GM19023 (cell line): ENCODE results near the gene PRIMPOL.
"Not testable (repeated sequence)": the region's sequence is repeated elsewhere in the genome, so short reads cannot be mapped to it uniquely, and the experiment has no call there.

Experiments used
- ATAC-seq: cut with Tn5 transposase; IDR thresholded peaks from one replicate; pipeline ENCODE4 v1.9.1; 2021; ENCODE audit warnings: mild to moderate bottlenecking, moderate library complexity; ENCODE audit not compliant: unreplicated experiment

The PRIMPOL gene, protein sequence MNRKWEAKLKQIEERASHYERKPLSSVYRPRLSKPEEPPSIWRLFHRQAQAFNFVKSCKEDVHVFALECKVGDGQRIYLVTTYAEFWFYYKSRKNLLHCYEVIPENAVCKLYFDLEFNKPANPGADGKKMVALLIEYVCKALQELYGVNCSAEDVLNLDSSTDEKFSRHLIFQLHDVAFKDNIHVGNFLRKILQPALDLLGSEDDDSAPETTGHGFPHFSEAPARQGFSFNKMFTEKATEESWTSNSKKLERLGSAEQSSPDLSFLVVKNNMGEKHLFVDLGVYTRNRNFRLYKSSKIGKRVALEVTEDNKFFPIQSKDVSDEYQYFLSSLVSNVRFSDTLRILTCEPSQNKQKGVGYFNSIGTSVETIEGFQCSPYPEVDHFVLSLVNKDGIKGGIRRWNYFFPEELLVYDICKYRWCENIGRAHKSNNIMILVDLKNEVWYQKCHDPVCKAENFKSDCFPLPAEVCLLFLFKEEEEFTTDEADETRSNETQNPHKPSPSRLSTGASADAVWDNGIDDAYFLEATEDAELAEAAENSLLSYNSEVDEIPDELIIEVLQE

DNA sequence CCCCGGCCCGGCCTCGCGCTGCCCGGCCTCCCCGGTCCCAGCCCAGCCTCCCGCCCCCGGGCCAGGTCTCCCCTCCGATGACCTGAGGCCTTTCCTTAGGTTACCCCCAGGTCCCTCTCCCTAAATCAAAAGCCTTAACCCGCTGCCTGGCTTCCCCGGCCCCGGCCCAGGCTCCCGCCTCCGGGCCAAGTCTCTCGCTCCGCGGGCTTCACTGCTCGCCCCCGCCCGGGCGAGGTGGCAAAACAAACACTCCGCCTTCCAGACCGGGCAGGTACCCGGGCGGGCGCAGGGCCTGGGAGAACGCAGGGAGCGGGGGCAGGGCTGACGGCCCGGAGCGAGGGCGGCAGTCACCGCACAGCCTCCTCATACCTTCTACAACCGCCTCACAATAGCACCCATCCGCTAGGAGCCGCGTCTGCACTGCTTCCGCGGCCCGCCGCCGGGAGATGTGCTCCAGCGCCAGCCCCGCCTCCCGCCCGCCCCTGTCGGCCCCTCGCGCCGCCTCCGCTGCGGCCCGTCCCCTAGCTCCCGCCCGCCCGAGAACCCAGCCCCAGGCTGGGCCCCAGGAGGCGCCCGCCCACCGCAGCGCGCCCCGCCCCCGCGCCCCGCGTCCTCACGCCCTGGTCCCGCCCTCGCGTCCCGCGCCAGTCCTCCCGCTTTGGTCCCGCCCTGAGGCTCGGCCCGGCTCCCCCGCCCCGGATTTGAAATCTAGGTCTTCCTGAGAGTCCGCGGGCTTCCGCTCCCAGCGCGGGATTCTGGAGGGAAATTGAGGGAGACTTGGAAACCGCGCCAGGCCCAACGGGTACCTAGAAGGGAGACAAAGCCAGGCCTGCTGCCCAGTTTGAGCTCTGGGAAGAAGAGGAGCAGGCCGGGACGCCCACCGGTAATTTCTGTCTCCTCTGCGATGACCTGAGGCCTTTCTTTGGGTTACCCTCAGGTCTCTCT lies at the start of gene PRIMPOL, which contains the start of gene CASP3:
Gene PRIMPOL (plus strand): TSS at position 713 of the 945 bp plus-strand sequence. CDS start 7,403 bp downstream, outside the sequence.
Gene CASP3 (minus strand): TSS at position 422 of the 945 bp plus-strand sequence. CDS start 10,994 bp downstream, outside the sequence.
- peak; percentile 89 for ATAC-seq

DNA sequence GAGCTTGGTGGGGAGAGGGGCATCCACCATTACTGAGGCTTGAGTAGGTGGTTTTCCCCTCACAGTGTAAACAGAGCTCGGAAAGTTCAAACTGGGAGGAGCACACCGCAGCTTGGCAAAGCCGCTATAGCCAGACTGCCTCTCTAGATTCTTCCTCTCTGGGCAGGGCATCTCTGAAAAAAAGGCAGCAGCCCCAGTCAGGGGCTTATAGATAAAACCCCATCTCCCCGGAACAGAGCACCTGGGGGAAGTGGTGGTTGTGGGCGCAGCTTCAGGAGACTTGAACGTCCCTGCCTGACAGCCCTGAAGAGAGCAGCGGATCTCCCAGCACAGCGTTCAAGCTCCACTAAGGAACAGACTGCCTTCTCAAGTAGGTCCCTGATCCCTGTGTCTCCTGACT lies 48.6 kb upstream of the PRIMPOL start:
- ATAC-seq, result not testable (repeated sequence)

DNA sequence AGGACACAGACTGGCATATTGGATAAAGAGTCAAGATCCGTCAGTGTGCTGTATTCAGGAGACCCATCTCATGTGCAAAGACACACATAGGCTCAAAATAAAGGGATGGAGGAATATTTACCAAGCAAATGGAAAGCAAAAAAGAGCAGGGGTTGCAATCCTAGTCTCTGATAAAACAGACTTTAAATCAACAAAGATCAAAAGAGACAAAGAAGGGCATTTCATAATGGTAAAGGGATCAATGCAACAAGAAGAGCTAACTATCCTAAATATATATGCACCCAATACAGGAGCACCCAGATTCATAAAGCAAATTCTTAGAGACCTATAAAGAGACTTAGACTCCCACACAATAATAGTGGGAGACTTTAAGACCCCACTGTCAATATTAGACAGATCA lies 46.7 kb upstream of the PRIMPOL start:
- not testable (repeated sequence) for ATAC-seq

DNA sequence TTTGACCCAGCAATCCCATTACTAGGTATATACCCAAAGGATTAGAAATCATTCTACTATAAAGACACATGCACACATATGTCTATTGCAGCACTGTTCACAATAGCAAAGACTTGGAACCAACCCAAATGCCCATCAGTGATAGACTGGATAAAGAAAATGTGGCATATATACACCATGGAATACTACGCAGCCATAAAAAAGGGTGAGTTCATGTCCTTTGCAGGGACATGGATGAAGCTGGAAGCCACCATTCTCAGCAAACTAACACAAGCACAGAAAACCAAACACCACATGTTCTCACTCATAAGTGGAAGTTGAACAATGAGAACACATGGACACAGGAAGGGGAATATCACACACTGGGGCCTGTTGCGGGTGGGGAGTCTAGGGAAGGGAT lies 42.1 kb upstream of the PRIMPOL start:
- ATAC-seq, result not testable (repeated sequence)

DNA sequence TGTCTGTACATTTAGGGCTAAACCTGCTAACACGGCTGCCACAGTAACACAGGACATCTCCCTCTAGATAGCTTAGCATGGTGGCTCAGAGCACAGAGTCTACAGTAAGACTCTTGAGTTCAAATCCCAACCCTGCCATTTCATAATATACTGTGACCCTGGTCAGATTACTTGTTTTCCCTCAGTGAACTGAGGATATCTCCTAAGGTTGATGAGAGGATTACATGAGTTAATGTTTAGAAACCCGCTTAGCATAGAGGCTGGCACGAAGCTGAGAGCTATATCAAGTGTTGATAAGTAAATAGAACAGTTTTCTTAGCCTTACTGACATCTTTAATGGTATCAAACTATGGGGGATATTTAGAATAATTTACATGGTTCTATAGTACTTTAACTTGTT lies 37.5 kb upstream of the PRIMPOL start:
- ATAC-seq, result no peak

DNA sequence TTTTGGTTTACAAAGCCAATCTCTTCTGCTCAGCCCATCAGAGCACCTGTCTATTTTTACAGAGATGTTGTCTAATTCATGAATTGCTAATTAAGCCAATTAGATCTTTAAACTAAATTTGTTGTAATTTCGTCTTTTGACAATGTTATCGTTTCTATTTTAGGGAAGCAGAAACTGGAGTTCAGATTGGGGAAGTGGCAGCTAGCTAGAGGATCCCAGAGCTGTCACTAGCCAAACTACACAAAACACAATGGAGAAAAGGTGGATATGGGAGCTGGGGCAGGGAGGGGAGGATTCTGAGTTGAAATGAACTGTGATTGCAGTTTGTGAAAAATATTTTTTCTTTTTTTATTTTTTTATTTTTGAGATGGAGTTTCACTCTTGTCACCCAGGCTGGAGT lies 36.1 kb upstream of the PRIMPOL start:
- ATAC-seq, result no peak

DNA sequence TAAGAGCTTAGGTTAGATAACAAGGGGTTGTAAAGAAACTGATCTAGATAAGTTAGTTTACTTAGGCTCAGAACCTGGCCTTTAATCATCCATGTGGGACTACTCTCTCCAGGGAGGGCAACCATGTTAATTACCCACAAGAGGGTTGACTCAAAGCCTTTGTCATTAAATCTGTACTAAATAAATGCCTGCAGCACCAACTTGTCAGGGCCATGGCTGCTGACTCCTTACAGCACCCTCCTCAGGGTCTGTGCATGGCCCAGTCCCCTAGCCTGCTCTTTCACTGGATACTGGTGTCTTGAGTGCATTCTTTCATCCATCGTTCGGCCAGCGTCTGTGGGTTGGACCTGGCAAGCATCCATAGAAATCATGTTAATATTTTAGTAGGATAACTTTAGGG lies 35.0 kb upstream of the PRIMPOL start:
- no peak for ATAC-seq

DNA sequence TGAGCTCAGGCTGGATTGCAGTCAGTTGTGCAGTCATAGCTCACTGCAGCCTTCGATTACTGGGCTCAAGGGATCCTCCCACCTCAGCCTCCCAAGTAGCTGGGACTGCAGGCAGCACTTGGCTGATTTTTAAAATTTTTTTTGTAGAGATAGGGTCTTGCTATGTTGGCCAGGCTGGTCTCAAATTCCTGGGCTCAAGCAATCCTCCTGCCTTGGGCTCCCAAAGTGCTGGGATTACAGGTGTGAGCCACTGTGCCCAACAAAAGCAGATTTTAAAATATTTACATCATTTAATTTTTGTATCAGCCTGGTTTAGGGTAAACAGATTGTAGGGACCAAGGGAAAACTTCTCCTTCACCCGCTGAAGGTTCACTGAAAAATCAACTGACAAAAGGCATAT lies 33.4 kb upstream of the PRIMPOL start:
- not testable (repeated sequence) for ATAC-seq

DNA sequence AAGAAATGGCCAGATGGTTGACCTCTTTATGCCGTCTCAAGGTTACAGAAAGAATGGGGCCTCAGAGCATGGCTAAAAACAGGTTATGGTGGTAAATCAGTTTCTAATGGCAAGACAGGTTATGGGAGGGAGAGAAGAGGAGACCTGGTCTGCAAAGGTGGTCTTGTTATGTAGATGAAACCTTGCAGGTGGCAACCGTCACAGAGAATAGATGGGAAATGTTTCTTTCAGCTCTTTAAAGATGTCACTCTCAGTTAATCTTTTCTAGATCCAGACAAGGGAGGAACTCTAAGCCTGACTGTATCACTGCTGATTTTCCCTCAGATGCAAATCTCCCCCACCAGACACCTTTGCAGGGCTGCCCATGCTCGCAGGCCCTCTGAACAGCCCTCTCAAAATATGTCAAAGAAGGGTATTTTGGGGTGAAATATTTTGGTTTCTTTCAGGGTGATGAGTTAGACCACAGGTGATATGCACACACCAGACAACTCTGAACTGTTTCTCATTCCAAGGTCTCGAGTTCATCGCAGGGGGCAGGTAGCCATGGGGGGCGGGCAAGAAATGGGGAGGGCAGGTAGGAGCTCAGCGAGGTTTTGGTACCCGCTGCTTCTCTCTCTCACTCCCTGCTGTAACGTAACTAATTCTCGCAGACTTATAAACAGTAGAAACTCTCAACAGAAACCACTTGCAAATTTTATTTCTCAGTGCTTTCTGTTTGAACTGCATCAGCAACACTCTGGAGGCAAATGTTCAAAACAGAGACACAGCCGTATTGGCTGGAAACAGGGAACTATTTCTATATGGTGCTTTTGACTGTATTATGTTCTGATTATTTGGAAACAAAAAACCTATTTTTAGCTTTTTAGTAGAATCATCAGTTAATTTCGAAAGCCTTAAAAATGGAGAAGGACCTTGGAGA lies 32.6 kb upstream of the PRIMPOL start:
- ATAC-seq, result peak; percentile 91

DNA sequence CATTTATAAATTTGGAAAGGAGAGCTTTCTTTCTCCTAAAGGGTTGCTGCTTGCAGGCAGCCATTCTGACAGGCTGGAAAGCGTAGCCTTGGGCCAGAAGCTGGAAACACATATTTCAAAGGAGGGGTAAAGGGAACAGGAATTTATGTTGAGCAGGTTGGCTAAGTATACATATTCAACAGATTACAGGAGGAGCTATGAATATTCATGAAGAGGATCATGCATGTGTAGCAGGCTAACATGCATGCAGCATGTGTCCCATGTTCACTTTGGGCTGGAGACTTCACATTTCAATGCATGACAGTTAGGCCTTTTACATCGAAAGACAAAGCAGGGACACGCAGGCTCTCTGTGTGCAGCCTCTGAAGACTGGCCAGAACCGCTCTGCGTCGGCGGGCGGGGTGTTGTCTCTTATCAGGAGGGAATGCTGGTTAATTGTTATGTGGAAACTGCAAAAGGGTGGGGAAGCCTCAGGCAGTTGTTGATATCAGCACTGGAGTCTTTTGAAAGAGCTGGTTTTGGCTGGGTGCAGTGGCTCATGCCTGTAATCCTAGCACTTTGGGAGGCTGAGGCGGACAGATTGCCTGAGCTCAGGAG lies 31.8 kb upstream of the PRIMPOL start:
- no peak for ATAC-seq

DNA sequence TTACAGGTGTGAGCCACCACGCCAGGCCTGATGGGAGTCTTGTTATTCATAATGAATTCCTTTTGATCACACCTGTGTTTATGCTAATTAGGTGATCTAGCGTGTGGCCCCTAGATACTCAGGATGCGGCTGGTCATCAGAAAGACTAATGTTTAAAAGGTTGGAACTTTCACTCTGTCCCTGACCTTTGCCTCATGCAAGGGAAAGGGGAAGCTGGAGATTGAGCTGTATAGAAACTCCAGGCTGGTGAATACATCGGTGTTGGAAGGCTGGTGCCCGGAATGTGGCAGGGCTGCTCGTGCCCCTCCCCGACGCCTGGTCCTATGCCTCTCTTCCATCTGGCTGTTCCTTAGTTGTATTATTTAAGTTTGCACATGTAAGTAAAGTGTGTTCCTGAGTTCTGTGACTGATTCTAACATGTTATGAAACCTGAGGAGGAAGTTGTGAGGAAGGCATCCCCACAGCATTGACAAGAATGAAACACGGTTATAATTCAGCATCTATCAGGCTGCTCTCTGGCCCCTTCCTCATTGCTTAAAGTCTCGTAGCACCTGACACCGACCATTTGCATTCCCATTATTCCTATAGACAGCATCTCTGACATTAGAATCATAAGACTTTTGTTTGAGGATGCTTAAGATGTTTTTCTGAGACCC lies 29.2 kb upstream of the PRIMPOL start:
- no peak for ATAC-seq

DNA sequence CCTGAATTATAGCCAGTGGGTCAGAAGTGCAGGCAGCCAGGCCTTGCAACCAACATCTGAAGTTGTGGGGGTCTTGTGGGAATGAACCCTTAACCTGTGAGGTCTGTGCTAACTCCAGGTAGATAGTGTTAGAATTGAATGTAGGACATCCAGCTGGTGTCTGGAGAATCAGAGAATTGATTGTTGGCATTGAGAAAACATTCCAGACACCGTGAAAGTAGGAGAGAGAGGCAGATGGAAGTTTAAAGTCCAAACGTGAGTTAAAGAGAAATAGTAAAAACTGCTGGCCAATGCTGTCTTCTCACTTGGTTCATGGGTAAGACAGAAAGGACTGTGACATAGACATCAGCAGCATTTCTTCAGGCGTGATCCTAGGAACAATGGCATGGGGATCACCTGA lies 28.0 kb upstream of the PRIMPOL start:
- no peak for ATAC-seq

DNA sequence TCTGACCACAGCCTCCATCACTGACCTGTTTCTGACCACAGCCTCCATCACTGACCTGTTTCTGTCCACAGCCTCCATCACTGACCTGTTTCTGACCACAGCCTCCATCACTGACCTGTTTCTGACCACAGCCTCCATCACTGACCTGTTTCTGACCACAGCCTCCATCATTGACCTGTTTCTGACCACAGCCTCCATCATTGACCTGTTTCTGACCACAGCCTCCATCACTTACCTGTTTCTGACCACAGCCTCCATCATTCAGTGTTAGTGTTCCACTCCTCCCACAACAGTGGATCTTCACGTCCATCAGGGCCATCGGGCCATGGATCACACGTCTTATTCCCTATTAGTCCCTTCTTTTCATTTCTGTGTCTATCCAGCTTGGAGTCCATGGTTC lies 25.0 kb upstream of the PRIMPOL start:
- ATAC-seq, result not testable (repeated sequence)

DNA sequence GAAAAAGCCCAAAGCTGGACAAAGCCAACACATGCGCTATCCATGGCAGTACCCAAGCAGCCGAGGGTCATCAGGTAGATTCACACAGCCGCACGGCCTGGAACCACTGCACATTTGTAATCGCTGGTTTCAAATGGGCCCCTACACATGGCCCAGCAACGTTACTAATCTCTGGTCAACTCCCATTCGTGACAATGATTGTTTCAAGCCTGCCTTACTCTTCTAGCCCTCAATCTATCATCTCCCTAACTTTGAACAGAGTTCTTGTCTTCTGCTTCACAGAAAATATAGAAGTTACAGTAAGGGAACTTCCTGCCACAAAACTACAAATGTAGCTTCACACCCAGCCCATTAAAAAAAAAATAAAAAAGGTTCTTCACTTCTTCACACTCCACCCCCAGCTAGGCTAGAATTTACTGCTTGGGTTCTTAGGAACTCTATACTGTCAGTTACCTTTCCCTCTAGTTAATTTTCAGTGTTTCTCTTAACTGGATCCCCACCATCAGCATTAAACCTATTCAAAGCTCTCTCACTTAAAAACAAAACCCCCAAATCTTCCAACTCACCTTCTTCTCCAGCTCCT lies 24.5 kb upstream of the PRIMPOL start:
- ATAC-seq, result no peak

DNA sequence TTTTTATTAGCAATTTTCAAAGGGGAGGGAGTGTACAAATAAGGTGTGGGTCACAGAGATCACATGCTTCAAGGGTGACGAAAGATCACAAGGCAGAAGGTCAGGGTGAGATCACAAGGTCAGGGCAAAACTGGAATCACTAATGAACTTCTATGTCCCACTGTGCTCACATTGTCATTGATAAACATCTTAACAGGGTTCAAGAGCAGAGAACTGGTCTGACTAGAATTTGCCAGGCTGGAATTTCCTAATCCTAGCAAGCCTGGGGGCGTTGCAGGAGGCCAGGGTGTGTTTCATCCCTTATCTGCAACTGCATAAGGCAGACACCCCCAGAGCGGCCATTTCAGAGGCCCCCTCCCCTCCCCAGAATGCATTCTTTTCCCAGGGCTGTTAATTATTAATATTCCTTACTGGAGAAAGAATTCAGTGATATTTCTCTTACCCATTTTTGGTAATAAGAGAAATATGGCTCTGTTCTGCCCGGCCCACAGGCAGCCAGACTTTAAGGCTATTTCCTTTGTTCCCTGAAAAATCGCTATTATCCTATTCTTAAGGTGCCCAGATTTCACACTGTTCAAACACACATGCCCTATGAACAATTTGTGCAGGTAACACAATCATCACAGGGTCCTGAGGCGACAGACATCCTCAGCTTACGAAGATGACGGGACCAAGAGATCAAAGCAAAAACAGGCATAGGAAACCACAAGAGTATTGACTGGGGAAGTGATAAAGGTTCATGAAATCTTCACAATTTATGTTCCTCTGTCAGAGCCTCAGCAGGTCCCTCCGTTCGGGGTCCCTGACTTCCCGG lies 23.5 kb upstream of the PRIMPOL start:
- not testable (repeated sequence) for ATAC-seq

DNA sequence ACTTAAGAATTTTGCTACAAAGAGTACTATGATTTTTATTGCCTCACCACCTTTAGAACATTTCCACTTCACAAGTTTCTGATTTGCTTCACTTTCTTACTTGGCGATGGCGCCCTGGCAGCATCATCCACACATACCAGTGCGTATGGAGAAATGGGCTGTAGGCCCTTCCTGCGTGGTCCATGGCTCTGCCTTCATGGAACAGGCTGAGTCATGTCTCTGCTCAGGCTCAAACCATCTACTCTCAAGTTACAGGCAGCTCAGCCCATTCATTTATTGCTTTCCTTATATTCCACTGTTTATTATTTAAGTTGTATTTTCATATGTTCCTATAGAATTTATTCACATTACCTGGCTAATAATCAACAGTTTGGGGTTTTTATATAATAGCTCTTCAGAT lies 21.4 kb upstream of the PRIMPOL start:
- ATAC-seq, result no peak

DNA sequence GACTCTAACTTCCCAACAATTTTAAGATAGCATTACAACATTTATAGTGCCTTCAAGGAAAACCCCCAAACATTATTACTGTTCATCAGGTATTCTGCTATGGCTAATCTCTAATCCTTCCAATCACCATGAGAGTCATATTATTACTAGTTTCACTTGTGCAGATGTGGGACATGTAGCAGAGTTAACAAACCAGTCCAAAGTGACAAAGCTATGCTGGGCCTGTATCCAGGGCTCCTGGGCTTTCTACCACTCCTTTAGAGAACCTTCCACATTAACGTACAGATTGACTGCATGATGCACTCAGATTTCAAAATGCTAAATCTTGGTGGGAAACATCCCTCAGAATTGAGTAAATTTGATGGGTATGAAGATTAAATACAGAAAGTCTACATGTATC lies 16.7 kb upstream of the PRIMPOL start:
- ATAC-seq, result no peak

DNA sequence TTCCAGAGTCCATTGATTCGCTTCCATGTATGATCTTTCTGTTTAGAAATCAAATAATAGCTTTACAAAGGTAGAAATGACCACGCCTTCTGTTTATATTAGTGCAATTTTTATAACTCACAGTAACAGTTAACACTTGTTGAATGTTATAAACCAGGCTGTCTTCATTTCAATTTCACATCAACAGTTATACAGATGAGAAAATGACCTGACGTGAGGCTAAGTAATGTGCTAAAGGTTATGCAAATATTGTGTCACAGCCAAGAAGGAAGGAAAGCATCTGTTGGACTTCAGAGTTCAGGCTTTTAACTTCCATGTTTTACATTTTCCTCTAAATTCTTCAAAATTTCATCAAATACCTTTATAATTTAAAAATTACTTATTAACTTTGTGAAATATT lies 14.2 kb upstream of the PRIMPOL start:
- ATAC-seq, result no peak
